HG02943 (cell line): ENCODE measurements around the gene FAM25C.
"Not testable (repeated sequence)": the region's sequence is repeated elsewhere in the genome, so short reads cannot be mapped to it uniquely, and the experiment has no call there.

Source experiments
- ATAC-seq: cut with Tn5 transposase; IDR thresholded peaks from one replicate; pipeline ENCODE4 v1.9.1; 2021; ENCODE audit warnings: mild to moderate bottlenecking, low read depth, moderate library complexity; ENCODE audit not compliant: unreplicated experiment

Gene FAM25C

DNA sequence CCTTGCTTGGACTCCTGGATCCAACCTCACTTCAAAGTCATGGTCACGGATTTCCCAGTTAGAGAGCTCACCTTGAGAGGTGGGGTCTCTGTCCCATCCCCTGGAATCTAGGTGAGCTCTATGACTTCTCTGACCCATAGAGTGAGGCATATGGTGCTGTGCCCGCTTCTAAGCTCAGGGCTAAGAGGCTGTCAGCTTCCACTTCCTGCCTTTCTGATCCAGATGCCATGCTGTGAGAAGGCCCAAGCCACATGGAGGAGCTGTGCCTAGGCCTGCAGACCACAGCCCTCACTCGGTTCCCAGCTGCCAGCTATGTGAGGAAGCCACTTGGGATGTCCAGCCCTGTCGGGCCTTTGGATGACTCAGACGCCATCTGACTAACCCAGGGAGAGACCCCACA is 39.9 kb downstream of the FAM25C start:
- not testable (repeated sequence) for ATAC-seq

DNA sequence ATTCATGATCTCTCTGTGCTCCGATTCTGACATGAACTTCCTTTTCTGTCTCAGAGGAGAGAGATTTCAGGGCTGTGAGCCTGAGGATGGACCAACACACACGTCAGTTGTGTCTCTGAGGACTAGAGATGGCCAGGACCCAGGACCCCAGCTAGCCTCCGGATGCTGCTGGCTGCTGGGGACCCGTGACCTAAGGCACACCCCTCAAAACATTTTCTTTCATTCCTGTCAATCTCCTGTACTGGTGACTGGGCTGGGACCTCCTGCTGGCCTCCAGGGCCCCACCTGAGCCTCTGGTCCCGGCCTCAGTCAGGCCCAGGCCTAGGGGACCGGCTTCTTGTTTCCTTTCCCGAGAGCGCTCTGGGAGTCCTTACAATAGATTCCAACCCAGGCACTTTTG is 42.4 kb downstream of the FAM25C start:
- not testable (repeated sequence) for ATAC-seq

GRCh38 chr10:47947424-47947823 is 52.2 kb downstream of the FAM25C start:
- ATAC-seq: not testable (repeated sequence)
